NCI-H226 (cell line): ENCODE data around the gene TMEM30B.
"Not testable (repeated sequence)": the region's sequence is repeated elsewhere in the genome, so short reads cannot be mapped to it uniquely, and the experiment has no call there.

Experiments
- DNase-seq: peaks from one replicate; pipeline ENCODE4 v3.0.0-alpha.2; 2015

The TMEM30B gene, protein sequence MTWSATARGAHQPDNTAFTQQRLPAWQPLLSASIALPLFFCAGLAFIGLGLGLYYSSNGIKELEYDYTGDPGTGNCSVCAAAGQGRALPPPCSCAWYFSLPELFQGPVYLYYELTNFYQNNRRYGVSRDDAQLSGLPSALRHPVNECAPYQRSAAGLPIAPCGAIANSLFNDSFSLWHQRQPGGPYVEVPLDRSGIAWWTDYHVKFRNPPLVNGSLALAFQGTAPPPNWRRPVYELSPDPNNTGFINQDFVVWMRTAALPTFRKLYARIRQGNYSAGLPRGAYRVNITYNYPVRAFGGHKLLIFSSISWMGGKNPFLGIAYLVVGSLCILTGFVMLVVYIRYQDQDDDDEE

DNA sequence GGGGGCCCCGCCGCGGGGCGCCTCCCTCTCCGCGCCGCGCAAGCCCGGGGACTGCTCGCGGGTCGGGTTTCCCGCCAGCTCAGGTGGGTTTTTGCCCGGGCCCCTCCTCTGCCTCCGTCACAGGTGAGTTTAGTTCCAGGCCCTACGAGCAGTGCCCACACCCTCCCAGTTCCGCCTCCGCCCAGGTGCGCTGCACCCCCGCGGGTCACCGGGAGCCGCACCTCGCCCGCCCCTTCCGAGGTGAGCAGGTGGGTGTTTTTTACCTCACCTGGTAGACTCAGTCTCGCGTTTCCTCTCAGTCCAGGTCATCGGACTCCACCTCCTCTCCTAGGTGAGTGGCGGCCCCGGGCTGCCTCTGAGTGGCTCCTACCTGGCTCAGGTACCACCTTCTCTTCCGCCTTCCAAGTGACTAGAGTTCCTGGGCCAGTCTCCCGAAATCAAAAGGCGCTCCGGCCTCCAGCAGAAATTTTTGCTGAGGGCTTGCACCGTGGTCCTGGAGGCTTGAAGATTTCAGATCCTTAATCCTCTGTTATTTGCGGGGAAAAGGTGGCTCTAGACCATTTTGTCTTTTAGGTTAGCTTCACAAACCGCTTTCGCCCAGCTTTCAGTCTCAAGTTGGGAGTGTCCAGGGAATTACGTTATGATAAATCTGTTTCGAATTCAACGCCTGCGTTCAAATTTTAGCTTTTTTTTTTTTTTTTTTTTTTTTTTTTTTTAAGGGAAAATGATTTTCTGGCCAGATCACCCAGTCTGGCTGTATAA is at the start of gene TMEM30B:
Gene TMEM30B (minus strand): TSS at position 153 of the 762 bp plus-strand sequence. CDS start 191 bp downstream, outside the sequence.
- DNase-seq, result no peak

DNA sequence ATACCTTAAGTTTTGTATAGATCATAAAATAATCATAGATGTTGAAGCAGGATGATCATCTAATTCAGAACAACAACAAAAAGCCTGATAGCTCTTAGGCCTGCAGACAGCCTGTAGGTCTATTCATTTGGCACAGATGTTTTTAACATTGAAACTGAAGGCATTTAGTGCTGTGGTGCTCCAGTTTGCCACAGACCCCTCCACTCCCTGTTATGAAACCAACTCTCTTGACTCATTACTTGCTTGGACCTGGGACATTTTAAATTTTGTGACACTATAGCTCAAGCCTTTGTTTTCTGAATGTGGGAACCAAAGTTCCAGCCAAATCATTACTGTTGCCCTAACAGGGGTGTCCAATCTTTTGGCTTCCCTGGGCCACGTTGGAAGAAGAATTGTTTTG is 49.4 kb upstream of the TMEM30B start:
- DNase-seq, result no peak

DNA sequence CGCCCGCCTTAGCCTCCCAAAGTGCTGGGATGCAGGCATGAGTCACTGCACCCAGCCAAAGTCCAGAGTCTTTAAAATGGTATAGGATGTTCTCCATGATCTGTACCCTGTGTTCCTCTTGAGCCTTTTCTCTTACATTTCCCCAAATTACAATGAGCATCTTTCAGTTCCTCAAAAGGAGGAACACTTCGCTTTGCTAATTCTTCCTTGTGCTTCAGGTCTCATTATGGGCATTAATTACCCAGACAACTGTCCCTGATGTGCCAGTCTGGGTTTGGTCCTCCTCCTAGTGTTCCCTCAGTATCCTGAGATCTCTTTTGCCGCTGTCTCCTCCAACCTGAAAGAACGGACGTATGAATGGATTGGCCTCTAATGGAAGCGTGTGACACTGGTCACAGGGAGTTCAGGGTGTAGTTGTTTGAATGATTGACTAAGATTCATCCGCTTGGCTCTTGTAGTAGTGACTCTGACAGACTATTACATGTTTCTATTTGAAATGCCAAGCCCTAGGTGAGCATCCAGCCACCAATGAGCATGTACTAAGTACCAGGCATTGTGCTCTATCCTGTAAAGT is 48.4 kb upstream of the TMEM30B start:
- DNase-seq, result no peak

DNA sequence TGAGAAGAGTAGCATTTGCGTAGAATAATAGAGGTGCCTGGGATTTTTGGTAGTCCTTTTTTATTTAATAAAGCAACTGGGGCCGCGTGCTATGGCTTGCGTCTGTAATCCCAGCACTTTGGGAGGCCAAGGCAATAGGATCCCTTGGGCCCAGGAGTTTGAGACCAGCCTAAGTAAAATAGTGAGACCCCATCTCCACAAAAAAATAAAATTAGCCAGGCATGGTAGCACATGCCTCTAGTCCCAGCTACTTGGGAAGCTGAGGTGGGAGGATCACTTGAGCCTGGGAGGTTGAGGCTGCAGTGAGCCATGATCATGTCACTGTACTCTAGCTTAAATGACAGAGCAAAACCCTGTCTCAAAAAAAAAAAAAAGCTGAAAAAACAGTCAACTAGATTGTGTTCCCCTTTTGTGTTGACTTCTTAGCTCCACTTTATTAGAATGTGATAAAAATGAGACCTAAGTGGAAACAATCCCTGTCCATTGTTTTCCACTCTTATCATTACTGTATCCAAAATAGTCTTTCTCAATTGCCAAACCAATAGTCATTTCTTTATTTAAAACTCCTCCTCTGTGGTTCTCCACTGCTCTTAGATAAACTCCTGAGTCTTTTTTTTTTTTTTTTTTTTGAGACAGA is 47.6 kb upstream of the TMEM30B start:
- DNase-seq, result no peak

DNA sequence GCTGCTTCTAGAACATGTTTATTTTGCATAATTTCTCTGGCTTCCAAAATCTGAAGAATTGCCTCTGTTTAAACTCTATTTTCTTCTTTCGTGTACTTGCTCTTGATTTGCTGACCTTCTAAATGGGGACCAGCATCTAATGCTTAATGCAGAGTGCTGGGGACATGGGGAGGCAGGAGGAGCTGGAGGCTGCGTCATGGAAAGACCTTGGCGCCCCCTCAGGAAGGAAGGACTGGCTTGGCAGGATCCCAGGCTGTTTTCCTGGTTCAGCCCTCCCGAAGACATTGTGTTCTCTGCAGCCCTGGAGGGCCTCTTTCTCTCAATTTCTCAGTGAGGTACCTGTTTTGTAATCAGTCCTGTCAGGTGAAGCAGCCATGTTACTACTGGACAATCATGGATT is 45.7 kb upstream of the TMEM30B start:
- DNase-seq, result no peak

DNA sequence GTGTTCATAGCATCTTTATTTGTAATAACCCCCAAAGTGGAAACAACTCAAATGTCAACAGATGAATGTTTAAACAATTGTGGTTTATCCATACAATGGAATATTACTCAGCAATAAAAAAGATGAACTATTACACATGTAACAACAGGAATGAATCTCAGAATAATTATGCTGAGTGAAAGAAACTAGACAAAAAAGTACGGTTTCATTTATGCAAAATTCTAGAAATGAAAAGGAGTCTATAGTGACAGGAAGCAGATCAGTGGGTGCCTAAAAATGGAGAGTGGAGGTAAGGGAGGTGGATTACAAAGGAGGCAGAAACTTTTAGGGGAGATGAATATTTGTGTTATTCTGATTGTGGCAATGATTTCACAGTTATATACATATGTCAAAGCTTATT is 45.0 kb upstream of the TMEM30B start:
- DNase-seq, result no peak

DNA sequence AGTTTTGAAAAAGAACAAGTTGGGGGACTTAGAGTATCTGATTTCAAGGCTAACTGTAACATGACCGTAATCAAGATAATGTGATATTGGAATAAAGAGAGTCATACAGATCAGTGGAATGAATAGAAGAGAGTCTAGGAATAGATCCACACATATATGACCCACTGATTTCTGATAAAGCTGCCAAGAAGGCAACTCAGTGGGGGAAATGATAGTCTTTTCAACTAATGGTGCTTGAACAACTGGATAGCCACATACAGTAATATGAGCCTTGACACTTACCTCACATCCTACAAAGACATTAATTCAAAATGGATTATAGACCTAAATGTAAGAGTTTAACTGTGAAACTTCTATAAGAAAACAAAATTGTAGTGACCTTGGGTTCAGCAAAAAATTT is 44.0 kb upstream of the TMEM30B start:
- no peak for DNase-seq

DNA sequence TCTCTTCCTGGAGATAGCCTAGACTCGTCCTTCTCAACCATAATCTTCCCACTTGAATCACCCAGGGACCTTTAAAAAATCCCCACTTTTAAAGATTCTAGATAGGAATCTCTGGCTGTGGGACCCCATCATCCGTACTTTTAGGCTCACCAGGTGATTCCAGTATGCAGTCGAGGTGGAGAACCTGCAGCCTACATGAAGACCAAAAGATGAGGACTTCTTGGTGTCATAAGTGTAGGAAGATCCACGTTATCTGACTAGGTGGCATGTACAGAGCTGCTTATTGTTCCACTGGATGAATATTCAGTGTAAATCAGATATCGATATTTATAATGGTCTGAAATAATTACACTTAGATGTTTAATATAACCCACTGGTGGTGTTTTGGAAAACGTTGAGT is 42.8 kb upstream of the TMEM30B start:
- DNase-seq, result no peak

DNA sequence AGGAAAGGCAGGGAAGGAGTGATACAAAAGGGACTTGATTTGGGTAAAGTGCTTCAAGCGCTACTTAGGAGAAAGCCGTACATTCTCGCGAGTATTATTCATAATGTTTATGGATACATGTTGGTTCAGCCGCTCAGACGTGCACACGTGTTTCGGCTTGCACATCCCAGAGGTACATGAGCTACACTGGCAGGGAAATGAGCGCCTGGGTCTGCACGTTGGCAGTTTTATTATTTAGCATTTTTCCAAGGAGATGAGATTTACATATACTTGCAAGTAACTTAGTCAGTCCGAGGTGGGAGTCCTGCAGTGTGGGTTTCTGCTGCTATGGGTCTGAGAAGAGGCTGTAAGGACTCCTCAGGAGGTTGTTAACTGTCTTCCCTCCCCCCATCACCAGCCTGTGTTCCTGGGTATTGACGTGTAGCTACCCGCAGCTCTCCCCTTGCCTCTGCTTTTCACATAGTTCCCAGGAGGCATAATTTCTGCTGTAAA is 41.7 kb upstream of the TMEM30B start:
- DNase-seq, result no peak

DNA sequence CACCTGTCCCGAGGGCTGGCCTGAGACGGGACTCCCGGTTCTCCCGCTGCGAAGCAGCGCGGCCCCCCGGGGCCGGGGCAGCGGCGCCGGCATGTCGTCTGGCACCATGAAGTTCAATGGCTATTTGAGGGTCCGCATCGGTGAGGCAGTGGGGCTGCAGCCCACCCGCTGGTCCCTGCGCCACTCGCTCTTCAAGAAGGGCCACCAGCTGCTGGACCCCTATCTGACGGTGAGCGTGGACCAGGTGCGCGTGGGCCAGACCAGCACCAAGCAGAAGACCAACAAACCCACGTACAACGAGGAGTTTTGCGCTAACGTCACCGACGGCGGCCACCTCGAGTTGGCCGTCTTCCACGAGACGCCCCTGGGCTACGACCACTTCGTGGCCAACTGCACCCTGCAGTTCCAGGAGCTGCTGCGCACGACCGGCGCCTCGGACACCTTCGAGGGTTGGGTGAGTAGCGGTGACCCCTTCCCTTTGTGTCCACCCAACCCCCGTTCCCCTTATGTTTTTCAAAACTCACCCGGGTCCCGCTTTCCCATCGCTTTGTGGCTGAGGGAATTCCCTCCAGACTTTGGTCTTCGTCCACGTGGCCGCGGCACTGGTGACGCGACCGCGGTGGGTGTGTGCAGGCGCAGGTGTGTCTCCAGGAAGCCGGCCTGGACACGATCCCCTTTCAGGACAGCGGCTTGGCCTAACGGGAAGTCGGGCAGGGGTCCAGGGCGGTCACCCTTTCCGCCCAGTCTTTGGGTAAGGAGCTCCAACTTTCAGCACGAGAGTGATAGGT is 41.1 kb upstream of the TMEM30B start:
- no peak for DNase-seq

DNA sequence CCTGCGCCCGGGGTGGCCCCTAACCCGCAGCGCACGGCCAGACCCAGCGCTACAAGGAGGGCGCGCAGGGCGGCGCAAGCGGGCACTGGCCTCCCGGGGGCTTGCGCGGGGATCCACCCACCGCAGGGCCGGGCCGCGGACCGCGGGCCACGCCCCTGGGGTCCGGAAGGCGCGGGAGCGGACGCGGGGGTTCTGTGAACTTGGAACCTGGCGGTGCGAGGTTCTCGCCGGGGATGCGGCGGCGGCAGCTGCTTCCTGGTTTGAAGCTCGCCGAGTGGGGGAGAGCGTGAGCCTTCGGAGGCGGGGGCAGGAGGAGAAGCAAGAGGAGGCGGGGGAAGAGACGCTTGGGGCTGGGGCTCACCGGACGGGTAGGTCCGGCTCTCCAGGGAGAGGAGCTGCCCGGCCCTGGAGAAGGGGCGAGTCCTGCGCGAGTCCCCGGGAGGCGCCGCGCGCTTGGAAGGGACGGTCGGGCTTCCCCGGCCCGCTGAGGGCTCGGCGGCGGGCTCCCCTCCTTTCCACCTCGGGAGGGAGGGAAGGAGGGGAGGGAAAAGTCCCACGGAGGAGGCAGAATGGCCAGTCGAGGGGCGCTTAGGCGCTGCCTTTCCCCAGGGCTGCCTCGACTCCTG is 40.4 kb upstream of the TMEM30B start, which contains the start of gene PRKCH:
Gene PRKCH (plus strand): TSS at position 195 of the 626 bp plus-strand sequence. CDS start 523 bp downstream, outside the sequence.
- DNase-seq, result peak; percentile 35

DNA sequence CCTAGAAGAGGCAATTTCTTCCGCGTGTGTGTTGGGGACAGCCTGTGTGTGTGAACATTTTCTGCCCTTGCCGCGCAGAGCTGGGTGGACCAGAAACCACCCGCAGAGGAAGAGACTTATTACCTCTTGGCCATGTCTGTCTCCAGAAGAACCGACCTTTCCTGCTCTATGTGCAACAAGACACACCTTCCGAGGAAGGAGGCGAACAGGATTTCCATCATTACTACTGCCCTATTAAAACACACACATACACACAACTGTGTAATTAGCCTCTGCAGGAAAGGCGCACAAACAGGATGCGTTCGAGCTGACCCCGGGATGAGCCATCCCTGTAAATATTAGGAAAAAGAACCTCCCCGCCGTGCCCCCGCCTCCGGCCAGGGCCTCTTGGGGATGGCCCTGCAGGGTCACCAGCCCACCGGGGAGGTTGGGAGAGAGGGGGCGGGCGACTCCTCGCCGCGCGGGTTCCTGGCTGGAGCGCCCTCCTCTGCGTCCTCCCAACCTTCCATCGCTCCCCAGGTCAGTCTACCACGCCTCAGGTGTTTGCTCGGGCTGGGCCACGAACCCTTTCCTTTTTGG is 39.8 kb upstream of the TMEM30B start:
- no peak for DNase-seq

DNA sequence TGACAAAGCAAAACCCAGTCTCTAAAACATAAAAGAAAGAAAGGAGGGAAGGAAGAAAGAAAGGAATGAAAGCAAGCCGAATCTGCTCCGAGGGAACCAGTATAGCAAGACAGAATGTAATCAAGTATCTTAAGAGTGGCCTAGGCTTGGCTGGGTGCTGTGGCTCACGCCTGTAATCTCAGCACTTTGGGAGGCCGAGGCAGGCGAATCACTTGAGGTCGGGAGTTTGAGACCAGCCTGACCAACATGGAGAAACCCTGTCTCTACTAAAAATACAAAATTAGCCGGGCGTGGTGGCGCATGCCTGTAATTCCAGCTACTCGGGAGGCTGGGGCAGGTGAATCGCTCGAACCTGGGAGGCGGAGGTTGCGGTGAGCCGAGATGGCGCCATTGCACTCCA is 39.0 kb upstream of the TMEM30B start:
- not testable (repeated sequence) for DNase-seq

DNA sequence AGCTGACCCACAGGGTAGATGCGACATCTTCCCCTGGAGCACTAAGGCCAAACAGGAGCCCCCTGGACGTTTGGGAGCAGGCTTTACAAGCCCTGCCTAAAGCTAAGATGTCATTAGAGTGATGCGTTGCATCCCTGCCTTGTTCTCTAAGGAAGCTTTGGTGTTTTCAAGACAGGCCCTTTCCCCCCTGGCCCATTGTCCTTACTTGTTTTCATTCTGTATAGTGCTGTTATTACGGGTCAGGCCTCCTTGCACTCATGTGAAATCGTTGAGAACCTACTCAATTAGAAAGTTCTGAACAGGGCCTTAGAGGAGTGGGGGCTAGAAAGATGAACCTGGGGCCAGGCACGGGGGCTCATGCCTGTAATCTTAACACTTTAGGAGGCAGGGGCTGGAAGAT is 38.6 kb upstream of the TMEM30B start:
- DNase-seq, result no peak

DNA sequence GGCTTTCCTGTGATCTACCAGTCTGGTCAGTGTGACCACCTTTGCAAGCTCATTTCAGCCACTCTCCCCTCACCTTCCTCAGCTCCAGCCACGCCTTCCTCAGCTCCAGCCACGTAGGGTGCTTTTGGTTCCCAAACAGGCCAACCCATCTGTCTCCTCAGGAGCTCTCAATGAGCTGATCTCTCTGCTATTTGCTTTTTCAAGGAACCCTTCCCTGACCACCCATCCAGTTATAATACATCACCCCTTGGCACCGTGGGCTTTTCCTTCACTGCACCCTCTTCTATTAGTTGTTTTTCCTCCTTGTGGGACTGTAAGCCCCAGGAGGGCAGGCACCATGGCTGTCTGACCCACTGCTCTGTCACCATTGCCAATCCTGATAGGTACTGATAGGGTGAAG is 37.9 kb upstream of the TMEM30B start:
- no peak for DNase-seq

DNA sequence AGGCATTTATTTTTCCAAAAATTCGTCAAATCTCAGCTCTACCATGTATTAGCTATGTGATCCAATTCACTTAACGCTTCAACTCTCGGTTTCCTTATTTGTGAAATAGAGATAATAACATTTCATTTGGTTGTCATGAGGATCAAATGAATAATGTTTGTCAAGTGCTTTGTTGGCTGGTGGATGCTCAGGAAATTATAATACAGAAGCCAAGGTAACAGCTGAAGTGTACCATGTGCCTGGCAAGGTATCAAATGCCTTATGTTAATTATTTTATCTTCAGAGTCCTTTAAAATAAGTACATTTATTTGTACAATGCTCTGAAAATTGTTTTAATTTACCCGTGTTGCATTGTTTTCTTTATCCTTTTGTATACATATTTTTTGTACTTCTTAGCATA is 34.2 kb upstream of the TMEM30B start:
- no peak for DNase-seq

DNA sequence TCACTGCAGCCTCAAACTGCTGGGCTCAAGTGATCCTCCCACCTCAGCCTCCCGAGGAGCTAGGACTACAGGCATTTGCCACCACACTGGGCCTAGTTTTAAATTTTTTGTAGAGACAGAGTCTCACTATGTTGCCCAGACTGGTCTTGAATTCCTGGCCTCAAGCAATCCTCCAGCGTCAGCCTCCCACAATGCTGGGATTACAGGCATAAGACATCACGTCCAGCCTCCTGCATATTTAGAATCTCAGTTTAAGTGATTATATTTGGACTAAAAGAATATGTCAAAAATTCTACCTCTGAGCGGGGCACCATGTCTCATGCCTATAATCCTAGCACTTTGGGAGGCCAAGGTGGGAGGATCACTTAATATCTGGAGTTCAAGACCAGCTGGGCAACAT is 27.6 kb upstream of the TMEM30B start:
- not testable (repeated sequence) for DNase-seq

DNA sequence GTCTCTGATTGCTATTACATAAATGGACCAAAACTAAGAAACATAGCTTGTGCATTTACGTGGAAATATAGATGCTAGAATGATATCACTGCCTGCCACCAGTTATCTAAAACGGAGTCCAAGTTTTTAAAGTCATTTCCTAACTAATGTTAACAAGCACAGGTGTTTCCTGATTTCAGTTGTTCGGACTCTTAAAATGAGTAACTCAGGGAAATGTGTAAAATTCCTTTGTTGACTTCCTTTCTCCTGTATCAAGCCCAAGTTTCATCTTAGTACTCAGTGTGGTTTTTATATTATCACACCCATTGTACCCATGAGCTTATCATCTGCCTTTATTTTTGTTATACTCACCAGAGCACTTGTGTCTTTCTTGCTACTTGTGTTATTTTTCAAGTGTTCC is 27.1 kb upstream of the TMEM30B start:
- DNase-seq, result no peak

DNA sequence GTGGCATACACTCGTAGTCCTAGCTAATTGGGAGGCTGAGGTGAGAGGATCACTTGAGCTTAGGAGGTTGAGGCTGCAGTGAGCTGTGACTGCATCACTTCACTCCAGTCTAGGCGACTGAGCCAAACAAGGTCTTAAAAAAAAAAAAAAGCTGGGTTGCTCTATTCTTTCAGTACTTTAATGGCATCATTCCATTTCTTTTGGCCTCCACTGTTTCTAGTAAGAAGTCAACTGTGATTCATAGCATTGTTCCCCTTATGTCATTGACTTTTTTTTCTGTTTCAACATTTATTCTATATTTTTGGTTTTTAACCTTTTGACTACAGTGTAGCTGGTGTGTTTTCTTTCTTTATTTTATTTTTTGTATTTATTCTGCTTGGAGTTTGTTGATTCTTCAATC is 23.6 kb upstream of the TMEM30B start:
- DNase-seq, result no peak

DNA sequence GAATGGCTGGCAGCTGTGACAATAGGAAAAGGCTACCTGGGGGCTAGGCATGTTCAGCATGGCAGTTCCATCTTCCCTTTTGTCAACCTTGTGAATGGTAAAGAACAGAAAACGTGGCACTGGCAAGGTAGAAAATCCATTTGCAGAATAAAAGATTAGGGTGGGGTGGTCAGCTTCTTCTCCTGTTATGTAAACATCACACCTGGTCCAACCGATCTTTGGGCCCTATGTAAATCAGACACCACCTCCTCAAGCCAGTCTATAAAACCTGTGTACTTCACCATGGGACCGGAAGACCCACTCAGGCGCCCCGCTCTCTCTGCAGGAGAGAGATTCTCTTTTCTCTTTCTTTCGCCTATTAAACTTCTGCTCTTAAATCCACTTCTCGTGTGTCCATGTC is 19.6 kb upstream of the TMEM30B start:
- no peak for DNase-seq

DNA sequence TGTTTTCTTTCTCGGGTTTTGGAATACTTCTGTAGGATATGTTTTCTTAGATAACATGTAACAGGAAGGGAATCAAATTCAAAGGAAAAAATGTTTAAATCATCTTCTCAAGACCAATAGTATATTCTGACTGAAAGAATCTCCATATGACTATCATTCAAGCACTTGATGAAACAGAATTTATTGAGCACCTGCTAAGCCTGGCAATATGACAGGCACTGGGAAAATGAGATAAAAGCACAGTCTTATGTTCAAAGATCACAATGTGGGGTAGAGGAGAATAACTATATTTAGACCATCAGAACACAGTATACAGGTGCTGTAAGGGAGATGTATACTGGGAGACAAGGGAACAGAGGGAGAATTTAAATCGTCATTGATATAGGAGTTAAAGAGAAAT is 19.1 kb upstream of the TMEM30B start:
- DNase-seq, result no peak

DNA sequence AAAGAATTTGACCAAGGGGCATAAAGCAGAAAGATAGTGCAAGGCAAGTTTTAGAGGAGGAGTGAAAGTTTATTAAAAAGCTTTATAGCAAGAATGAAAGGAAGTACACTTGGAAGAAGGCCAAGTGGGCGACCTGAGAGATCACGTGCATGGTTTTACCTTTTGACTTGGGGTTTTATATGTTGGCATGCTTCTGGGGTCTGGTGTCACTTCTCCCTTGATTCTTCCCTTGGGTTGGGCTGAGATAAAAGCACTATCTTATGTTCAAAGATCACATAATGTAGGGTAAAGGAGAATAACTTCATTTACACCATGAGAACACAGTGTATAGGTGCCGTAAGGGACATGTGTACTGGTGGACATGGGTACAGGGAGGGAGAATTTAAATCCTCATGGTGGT is 17.7 kb upstream of the TMEM30B start:
- no peak for DNase-seq
